GM12873 (cell line): ENCODE results near the gene BNIP5.

ENCODE experiments used
- CTCF ChIP-seq: IDR thresholded peaks from 2 replicates; pipeline ENCODE4 v1.5.1; 2012; ENCODE audit warnings: low read depth, mild to moderate bottlenecking, moderate library complexity, low read length, control low read depth; ENCODE audit not compliant: insufficient read depth; ENCODE audit errors: missing control alignments

The BNIP5 gene

DNA sequence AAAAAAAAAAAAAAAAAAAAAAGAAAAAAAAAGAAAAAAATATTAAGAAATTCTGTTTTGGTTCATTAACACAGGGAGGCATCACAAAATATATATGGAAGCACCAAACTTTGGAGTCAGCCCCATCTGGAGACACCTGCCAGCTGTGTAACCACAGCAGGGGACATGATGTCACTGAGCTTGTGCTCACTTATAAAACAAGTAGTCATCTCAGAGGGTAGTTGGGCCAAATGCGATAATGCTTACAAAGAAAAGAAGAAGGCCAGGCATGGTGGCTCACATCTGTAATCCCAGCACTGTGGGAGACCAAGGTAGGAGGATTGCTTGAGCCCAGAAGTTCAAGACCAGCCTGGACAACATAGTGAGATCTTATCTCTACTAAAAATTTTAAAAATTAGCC is 1.1 kb upstream of the BNIP5 start:
- TF ChIP-seq CTCF, result no peak

- TF ChIP-seq CTCF, result no peak
Observed at GRCh38 chr6:36336208-36336710, 429 bp downstream of the BNIP5 start.

DNA sequence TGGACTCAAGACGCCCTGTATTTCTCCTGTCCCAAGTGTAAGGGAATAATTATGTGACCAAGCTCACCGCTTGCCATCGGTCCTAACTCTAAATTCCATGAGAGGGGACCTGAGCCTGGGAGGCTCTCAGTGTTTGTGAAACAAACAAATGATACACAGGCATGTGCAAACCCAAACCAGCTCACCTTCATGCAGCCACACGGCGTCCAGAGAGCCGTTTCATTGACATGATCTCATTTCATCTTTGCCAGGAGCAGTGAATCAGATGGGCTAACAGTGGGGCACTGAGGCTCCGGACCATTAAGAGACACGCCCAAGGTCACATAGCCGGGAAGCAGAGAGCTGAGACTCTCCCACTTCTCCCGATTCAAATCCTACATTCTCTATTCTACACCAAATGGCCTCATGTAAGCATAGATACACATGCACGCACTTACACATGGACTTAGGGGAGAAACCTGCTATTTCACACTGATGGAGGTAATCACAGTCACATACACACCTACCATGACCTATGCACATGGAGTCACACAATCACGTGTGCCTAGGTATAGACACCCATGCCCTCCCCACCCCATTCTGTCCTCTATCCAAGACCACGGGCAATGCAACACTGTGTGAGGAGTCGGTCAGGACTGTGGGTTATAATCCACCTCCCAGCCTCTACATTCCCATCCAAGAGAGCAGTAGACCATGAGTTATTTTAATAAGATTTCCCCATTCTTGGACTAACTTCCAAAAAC is 1.1 kb downstream of the BNIP5 start:
- TF ChIP-seq CTCF, result no peak

DNA sequence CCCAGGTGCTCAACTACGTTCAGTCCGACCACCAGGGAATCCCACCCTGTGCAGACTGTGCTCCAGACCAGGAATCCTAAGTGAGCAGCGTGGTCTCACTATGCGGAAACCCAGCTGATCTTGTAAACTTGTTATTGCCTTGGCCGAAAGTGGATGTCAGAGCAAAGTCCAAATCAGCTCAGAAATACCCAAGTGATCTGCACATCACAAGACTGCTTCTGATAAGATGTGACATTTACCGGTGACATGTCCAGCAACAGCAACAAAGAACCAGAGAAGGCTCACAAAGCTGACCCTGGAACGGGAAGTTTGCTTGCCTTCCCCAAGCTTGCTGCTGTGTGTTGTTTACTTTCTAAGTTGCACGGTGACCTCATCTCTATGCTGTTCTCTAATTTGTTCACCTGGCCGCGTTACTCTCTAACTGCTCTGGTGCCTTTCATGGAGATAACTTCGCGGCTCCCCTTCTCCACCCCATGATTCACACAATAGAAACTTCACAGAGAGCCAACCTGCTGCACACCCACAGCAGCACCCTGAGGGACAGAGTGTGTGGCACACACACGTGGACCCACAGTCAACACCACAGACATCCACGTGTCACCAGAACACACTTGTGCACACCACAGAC is 1.7 kb downstream of the BNIP5 start:
- TF ChIP-seq CTCF, result no peak

DNA sequence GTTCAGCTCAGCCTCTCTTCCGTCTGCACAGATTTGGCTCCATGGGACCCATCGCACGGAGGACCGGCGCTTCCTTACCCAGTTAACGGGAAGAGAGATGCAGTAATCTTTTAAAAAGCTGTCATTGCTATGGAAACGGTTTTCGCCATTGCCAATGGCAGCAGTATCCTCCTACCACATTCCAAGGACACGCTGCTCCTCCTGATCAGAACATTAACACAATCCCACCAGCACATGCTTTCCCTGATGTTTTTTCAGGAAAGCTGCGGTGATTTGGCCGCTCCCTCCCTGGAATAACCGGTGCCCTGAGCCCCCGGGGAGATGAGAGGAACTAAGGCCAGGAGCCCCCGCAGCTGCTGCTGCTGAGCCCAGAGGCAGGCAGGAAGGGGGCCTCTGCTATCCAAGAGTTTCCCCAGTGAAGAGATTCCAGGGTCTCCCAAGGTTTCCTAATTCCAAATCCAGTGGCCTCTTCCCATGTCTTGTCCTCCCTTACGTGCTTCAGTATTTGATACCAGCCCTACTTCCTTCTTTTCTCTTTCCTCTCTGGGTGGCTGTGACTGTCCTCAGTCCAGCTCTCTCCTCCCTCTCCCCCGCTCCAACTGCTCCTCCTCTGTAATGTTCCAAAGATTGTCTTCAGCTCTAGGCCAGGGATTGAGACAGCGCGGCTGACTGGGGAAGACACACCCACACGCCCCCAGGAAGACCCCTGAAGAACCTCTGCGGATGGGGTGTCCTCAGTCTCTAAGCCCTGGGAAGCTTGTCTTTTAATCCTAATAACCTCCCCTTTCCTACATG is 2.6 kb downstream of the BNIP5 start:
- TF ChIP-seq CTCF, result no peak

DNA sequence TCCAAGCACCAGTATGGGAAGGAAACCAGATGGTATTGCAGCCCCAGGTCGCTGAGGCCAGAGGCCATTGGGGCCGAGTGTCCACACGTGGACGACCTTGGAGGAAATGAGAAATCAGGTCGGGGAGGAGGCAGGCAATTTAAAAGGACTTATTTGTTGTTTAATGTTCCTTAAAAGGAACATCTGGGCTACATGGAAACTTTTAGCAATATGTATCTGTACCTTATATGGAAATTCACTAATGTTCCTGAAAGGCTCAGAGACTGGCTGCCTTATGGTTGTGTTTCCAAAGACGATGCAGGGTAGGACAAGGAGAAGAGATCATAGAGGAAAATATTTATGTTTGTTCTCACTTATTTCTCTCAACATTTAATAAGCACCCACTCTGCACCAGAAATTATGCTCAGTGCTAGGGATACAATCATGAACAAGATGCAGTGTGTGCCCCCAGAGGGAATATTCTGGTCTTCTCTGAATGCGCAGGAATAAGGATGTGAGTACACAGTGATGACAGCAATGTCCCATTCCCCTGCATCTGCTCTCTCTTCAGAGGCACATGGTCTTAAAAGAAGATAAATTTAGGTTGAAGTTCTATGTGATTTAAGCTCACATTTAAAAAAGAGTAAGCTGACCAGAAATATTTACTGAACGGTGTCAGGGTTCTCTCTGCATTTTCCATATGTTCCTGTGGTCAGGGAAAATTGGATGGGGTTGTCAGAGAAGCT is 3.4 kb downstream of the BNIP5 start:
- TF ChIP-seq CTCF, result no peak
